SH-SY5Y (cell line): ENCODE results near the gene FAM13C.

Experiments
- GATA2 ChIP-seq: IDR thresholded peaks from 2 replicates; pipeline ENCODE4 v1.6.1; 2011; ENCODE audit warnings: mild to moderate bottlenecking, low read depth, low read length
- GATA3 ChIP-seq: IDR thresholded peaks from 2 replicates; pipeline ENCODE4 v1.6.1; 2011; ENCODE audit warnings: low read depth, mild to moderate bottlenecking, low read length, moderate library complexity

DNA sequence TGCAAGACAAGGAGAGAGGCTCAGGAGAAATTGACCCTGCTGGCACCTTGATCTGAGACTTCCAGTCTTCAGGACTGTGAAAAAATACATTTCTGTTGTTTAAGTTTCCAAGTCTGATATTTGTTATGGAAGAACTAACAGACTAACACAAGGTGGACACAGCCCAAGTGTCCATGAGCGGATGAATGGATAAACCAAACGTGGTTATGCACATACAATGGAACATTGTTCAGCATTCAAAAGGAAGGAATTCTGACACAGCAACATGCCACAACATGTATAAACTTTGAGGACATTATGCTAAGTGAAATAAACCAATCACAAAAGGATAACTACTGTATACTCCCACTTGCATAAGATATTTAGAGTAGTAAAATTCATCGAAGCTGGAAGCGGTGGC is 76.5 kb downstream of the FAM13C start:
- no peak for TF ChIP-seq GATA2
- TF ChIP-seq GATA3 = no peak
